ENCODE measurements around the gene CFAP299.

CFAP299 gene

DNA sequence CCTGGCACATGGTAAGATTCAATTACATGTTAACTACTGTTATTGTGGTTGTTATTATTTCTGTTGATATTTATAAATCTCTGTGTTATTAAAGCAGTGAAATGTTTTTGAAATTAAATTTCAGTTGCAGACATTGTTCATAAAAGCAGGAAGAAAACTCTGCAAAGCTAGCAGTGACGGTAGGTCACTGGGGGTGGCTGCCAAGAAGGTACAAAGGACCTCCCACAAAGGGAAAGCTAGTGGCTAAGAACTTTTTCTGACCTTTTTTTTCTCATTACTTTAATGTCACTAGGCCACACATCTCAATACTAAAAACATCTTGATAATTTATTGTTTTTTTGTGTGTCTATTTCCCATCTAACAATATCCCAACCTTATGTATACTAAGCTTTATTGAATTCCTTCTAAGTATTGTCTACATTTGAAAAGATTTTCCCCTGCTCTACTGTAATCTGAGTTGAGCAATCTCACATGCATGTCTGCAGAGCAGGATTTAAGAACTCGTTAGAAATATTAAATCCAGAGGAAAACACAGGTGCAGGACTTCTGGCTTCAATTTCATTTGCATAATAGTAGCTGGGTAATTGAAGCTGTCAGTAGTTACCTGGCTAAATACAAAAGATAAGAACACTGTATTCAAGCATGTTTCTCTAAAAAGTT is 197.3 kb downstream of the CFAP299 start:
- no peak for TF ChIP-seq RAD21 (IDR thresholded peaks at IDR 0.05; ENCODE audit: low read depth)
- TF ChIP-seq, protein P1, sequence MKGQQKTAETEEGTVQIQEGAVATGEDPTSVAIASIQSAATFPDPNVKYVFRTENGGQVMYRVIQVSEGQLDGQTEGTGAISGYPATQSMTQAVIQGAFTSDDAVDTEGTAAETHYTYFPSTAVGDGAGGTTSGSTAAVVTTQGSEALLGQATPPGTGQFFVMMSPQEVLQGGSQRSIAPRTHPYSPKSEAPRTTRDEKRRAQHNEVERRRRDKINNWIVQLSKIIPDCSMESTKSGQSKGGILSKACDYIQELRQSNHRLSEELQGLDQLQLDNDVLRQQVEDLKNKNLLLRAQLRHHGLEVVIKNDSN (IDR thresholded peaks at IDR 0.05), result no peak
- no peak for TF ChIP-seq EGR1 (IDR thresholded peaks at IDR 0.05)
- TF ChIP-seq TCF12 (IDR thresholded peaks at IDR 0.05; ENCODE audit: low read depth), result no peak
- no peak for TF ChIP-seq FOXM1 (IDR thresholded peaks at IDR 0.05; ENCODE audit: borderline replicate concordance, low read depth)
- no peak for TF ChIP-seq CEBPB (IDR thresholded peaks at IDR 0.05)
- TF ChIP-seq ZBTB7A (IDR thresholded peaks at IDR 0.05; ENCODE audit: low read depth), result no peak
- TF ChIP-seq EP300 (IDR thresholded peaks at IDR 0.05; ENCODE audit: borderline replicate concordance), result no peak
- no peak for TF ChIP-seq TAF1 (IDR thresholded peaks at IDR 0.05; ENCODE audit: low read depth)
- no peak for TF ChIP-seq NFIC (IDR thresholded peaks at IDR 0.05)
- no peak for TF ChIP-seq CREB1 (IDR thresholded peaks at IDR 0.05; ENCODE audit: low read depth)
- TF ChIP-seq, protein P2, sequence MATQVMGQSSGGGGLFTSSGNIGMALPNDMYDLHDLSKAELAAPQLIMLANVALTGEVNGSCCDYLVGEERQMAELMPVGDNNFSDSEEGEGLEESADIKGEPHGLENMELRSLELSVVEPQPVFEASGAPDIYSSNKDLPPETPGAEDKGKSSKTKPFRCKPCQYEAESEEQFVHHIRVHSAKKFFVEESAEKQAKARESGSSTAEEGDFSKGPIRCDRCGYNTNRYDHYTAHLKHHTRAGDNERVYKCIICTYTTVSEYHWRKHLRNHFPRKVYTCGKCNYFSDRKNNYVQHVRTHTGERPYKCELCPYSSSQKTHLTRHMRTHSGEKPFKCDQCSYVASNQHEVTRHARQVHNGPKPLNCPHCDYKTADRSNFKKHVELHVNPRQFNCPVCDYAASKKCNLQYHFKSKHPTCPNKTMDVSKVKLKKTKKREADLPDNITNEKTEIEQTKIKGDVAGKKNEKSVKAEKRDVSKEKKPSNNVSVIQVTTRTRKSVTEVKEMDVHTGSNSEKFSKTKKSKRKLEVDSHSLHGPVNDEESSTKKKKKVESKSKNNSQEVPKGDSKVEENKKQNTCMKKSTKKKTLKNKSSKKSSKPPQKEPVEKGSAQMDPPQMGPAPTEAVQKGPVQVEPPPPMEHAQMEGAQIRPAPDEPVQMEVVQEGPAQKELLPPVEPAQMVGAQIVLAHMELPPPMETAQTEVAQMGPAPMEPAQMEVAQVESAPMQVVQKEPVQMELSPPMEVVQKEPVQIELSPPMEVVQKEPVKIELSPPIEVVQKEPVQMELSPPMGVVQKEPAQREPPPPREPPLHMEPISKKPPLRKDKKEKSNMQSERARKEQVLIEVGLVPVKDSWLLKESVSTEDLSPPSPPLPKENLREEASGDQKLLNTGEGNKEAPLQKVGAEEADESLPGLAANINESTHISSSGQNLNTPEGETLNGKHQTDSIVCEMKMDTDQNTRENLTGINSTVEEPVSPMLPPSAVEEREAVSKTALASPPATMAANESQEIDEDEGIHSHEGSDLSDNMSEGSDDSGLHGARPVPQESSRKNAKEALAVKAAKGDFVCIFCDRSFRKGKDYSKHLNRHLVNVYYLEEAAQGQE (IDR thresholded peaks at IDR 0.05; ENCODE audit: low read depth), result no peak
- no peak for TF ChIP-seq MAX (IDR thresholded peaks at IDR 0.05)
- no peak for TF ChIP-seq YY1 (IDR thresholded peaks at IDR 0.05; ENCODE audit: low read depth)
- no peak for TF ChIP-seq TEAD4 (IDR thresholded peaks at IDR 0.05)

DNA sequence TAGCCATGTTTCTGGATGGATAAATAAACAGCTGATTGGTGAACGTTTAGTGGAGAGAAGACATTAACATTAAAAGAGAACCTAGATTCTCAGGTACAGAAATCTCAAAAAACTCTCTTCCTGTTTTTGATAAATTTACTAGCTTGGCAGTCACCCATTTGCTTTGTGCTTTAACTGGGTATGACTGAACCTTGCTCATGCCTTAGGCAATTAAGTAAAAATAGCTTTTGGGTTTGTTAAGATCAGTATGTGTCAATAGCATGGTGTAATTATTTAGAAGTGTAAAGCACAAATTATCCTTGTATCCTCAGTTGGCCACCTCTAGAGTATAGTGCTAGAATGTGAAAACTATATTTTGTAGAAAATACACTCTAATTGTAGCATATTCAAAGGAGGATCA is 200.0 kb downstream of the CFAP299 start:
- TF ChIP-seq RAD21 (IDR thresholded peaks at IDR 0.05; ENCODE audit: low read depth) (no peak), EGR1 (IDR thresholded peaks at IDR 0.05) (no peak), TEAD4 (IDR thresholded peaks at IDR 0.05) (no peak), CEBPB (IDR thresholded peaks at IDR 0.05) (no peak), NFIC (IDR thresholded peaks at IDR 0.05) (no peak), TAF1 (IDR thresholded peaks at IDR 0.05; ENCODE audit: low read depth) (no peak), ZBTB7A (IDR thresholded peaks at IDR 0.05; ENCODE audit: low read depth) (no peak)
- TF ChIP-seq, protein P2 (IDR thresholded peaks at IDR 0.05; ENCODE audit: low read depth), result no peak

- TF ChIP-seq YY1 (IDR thresholded peaks at IDR 0.05; ENCODE audit: low read depth), result no peak
- TF ChIP-seq NFIC (IDR thresholded peaks at IDR 0.05), result no peak
These were observed 202.9 kb downstream of the CFAP299 start for GRCh38 chr4:80538276-80538926.

DNA sequence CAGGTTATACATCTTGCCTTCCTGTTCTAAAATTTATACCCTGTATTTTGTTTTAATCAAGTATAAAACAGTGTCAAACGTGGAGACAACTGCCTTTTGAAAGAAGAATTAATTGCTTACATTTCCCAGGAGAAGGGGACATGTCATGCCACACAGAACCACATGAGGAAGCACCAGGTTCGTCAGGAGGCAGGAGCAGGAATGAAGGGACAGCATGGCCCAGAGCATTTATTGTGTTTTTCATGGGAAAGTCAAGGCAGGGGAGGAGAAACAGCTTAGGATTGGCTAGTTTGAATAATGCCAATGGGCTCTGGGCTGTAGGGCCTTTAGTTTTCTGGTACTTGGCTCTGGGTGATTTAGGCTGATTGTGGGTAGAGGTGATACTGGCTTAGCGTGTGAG is 203.7 kb downstream of the CFAP299 start:
- TF ChIP-seq CEBPB (IDR thresholded peaks at IDR 0.05), result no peak
- TF ChIP-seq MAX (IDR thresholded peaks at IDR 0.05), result no peak
- no peak for TF ChIP-seq TCF12 (IDR thresholded peaks at IDR 0.05; ENCODE audit: low read depth)
- no peak for TF ChIP-seq ZBTB7A (IDR thresholded peaks at IDR 0.05; ENCODE audit: low read depth)
- TF ChIP-seq YY1 (IDR thresholded peaks at IDR 0.05; ENCODE audit: low read depth), result no peak
- no peak for TF ChIP-seq TEAD4 (IDR thresholded peaks at IDR 0.05)
- no peak for TF ChIP-seq FOXM1 (IDR thresholded peaks at IDR 0.05; ENCODE audit: borderline replicate concordance, low read depth)

DNA sequence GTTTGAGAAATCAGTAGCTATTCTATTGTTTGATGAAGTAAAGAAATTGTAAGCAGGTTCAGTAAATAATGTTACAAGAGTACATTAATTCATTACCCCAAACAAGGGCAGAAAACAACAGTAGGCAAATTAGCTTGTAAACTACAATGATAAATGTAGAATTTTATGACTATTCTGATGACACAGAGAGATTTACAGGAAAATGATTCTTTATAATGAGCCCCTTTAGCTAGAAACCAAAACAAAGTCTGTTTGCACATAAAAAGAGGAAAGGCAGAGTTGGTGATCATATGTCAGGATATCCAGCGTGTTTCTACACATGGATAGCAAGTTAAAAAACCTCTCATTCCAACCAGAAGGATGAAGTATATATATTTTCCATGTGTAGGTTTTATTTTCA is 204.8 kb downstream of the CFAP299 start:
- TF ChIP-seq MAX (IDR thresholded peaks at IDR 0.05) (no peak), NFIC (IDR thresholded peaks at IDR 0.05) (no peak), RAD21 (IDR thresholded peaks at IDR 0.05; ENCODE audit: low read depth) (no peak), TCF12 (IDR thresholded peaks at IDR 0.05; ENCODE audit: low read depth) (no peak), EGR1 (IDR thresholded peaks at IDR 0.05) (no peak), CEBPB (IDR thresholded peaks at IDR 0.05) (no peak), ZBTB7A (IDR thresholded peaks at IDR 0.05; ENCODE audit: low read depth) (no peak), YY1 (IDR thresholded peaks at IDR 0.05; ENCODE audit: low read depth) (no peak), FOXM1 (IDR thresholded peaks at IDR 0.05; ENCODE audit: borderline replicate concordance, low read depth) (no peak), TAF1 (IDR thresholded peaks at IDR 0.05; ENCODE audit: low read depth) (no peak)
- TF ChIP-seq, protein P1 (IDR thresholded peaks at IDR 0.05), result no peak

Measured in Ishikawa (cell line).